NCI-H2029 (cell line): Measurements from ENCODE around the gene NELFCD.
"Not testable (repeated sequence)": the region's sequence is repeated elsewhere in the genome, so short reads cannot be mapped to it uniquely, and the experiment has no call there.

Source experiments
- DNase-seq: peaks from one replicate; lab custom pipeline; 2025; lab: John Stamatoyannopoulos, UW

NELFCD gene

GRCh38 chr20:59008715-59009336, 27.8 kb downstream of the NELFCD start:
- DNase-seq: no peak

- peak; percentile 74 for DNase-seq
Measured at GRCh38 chr20:59010321-59010994, 29.4 kb downstream of the NELFCD start.

- DNase-seq: no peak
Measured at GRCh38 chr20:59010995-59011873, 30.2 kb downstream of the NELFCD start.

GRCh38 chr20:59011874-59012157, 30.8 kb downstream of the NELFCD start:
- not testable (repeated sequence) for DNase-seq

- no peak for DNase-seq
Measured at GRCh38 chr20:59013031-59013951, 32.2 kb downstream of the NELFCD start.

GRCh38 chr20:59013959-59014608, 33.0 kb downstream of the NELFCD start:
- no peak for DNase-seq

- DNase-seq: no peak
Measured at GRCh38 chr20:59014680-59015389, 33.8 kb downstream of the NELFCD start.

- DNase-seq: no peak
Measured at GRCh38 chr20:59015411-59015810, 34.4 kb downstream of the NELFCD start.

- no peak for DNase-seq
Measured at GRCh38 chr20:59015812-59016711, 35.0 kb downstream of the NELFCD start.

GRCh38 chr20:59016795-59017492, 35.9 kb downstream of the NELFCD start:
- DNase-seq: no peak

GRCh38 chr20:59017493-59018231, 36.6 kb downstream of the NELFCD start:
- no peak for DNase-seq

GRCh38 chr20:59018817-59019216, 37.8 kb downstream of the NELFCD start:
- no peak for DNase-seq

GRCh38 chr20:59019217-59019616, 38.2 kb downstream of the NELFCD start, which contains the start of gene TUBB1:
Gene TUBB1, plus strand, starts transcription at chr20:59019429. Its CDS starts 94 bp downstream, at chr20:59019523.
- no peak for DNase-seq

- no peak for DNase-seq
Measured at GRCh38 chr20:59020938-59021551, 40.0 kb downstream of the NELFCD start.

- DNase-seq: no peak
Measured at GRCh38 chr20:59022754-59023153, 41.7 kb downstream of the NELFCD start.

- DNase-seq: no peak
Measured at GRCh38 chr20:59023616-59024015, 42.6 kb downstream of the NELFCD start.

- no peak for DNase-seq
Measured at GRCh38 chr20:59024111-59024530, 43.1 kb downstream of the NELFCD start.

- DNase-seq: no peak
Measured at GRCh38 chr20:59025086-59025485, 44.0 kb downstream of the NELFCD start.
